ENCODE results near the gene GCNT2.

The GCNT2 gene

DNA sequence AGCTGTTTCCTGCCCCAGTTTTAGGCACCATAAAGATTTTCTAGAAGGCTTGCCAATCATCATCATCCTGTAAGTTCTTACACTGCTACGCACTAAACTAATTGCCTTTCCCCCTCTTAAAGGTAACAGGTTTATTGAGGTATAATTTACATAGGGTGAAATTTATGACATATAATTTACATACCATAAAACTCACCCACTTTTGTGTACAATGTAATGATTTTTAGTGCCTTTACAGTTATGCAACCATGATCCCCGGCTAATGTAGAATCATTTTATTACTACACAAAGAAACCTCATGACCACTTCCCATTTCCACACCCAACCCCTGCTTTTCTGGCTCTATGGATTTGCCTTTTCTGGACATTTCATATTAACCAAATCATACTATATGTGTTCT is 21.1 kb downstream of the GCNT2 start:
- no peak for DNase-seq
- no peaks in the 10 kb centered on the region for H3K4me1 ChIP-seq (ENCODE audit: control insufficient read depth, insufficient read depth, low read length, poor library complexity, severe bottlenecking)
- H3K36me3 ChIP-seq (ENCODE audit: control insufficient read depth, insufficient read depth, low read length): no peaks in the 10 kb centered on the region
- no peaks in the 10 kb centered on the region for H3K27me3 ChIP-seq (replicated peaks; ENCODE audit: control insufficient read depth, insufficient read depth, low read length, poor library complexity, severe bottlenecking)
- no peaks in the 10 kb centered on the region for H3K9me3 ChIP-seq (ENCODE audit: control insufficient read depth, low read length)
- no peak overlapping the region for H3K4me3 ChIP-seq (ENCODE audit: insufficient read depth, low read depth, low read length, poor library complexity, severe bottlenecking)
- no peak overlapping the region for H3K27ac ChIP-seq (ENCODE audit: insufficient read depth, low read length, poor library complexity, severe bottlenecking)

DNA sequence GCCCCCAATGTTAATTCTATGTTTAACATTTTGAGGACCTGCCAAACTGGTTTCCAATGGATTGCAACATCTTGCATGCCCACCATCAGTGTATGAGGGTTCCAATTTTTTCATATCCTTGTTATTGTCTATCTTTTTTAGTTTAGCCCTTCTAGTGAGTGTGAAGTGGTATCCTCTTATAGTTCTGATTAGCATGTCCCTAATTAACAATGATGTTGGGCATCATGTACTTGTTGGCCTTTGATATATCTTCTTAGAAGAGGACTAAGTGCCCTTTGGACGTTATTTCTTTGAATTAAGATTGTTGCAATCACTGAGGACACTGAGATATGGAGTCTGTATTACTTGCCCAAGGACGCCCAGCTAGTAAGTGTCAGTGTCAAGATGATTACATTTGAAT is 22.3 kb downstream of the GCNT2 start:
- no peak overlapping the region for H3K27ac ChIP-seq (ENCODE audit: insufficient read depth, low read length, poor library complexity, severe bottlenecking)
- DNase-seq: no peak
- no peaks in the 10 kb centered on the region for H3K36me3 ChIP-seq (ENCODE audit: control insufficient read depth, insufficient read depth, low read length)
- H3K4me3 ChIP-seq (ENCODE audit: insufficient read depth, low read depth, low read length, poor library complexity, severe bottlenecking): no peak overlapping the region
- no peaks in the 10 kb centered on the region for H3K9me3 ChIP-seq (ENCODE audit: control insufficient read depth, low read length)
- H3K27me3 ChIP-seq (replicated peaks; ENCODE audit: control insufficient read depth, insufficient read depth, low read length, poor library complexity, severe bottlenecking): no peaks in the 10 kb centered on the region
- H3K4me1 ChIP-seq (ENCODE audit: control insufficient read depth, insufficient read depth, low read length, poor library complexity, severe bottlenecking): no peaks in the 10 kb centered on the region

DNA sequence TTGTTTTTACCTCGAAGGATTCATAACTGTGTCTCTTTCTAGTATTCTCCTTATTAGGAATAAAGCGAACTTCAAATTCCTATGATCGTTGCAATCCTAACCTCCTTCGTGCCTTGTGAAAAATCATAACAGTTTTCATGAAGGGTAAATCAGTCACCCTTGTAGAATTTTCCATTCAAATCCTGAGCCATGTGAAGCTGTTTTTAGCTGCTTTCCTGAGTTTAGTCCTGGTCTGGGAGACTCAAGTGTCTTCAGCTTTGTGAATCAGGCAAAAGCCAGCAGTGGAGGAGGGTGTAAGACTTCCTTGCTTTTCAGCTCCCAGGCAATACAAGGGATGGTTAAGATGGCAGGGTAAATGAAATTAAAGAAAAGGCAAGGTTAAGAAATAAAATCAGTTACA is 24.3 kb downstream of the GCNT2 start:
- H3K27ac ChIP-seq (ENCODE audit: insufficient read depth, low read length, poor library complexity, severe bottlenecking): no peak overlapping the region
- no peaks in the 10 kb centered on the region for H3K4me1 ChIP-seq (ENCODE audit: control insufficient read depth, insufficient read depth, low read length, poor library complexity, severe bottlenecking)
- H3K9me3 ChIP-seq (ENCODE audit: control insufficient read depth, low read length): no peaks in the 10 kb centered on the region
- H3K36me3 ChIP-seq (ENCODE audit: control insufficient read depth, insufficient read depth, low read length): no peaks in the 10 kb centered on the region
- no peak for DNase-seq
- no peak overlapping the region for H3K4me3 ChIP-seq (ENCODE audit: insufficient read depth, low read depth, low read length, poor library complexity, severe bottlenecking)
- H3K27me3 ChIP-seq (replicated peaks; ENCODE audit: control insufficient read depth, insufficient read depth, low read length, poor library complexity, severe bottlenecking): no peaks in the 10 kb centered on the region

DNA sequence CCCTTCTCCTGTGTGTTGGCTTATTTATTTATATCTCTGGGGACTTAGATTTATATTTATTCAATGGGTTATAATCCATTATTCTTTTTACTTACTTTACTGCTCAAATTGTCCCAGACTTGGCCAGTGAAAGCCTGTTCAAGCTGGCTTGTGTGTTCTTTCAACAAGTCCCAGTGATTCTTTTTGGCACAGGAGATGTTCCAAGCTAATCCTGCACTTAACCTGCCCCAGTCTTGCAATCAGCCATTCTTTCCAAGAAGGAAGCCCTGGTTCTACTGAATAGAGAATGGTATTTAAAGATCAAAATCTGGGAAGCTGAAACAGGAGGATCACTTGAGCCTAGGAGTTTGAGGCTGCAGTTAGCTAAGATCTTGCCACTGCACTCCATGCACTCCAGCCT is 26.7 kb downstream of the GCNT2 start:
- Histone ChIP-seq H3K27me3 (replicated peaks; ENCODE audit: control insufficient read depth, insufficient read depth, low read length, poor library complexity, severe bottlenecking) (no peaks in the 10 kb centered on the region), H3K4me1 (ENCODE audit: control insufficient read depth, insufficient read depth, low read length, poor library complexity, severe bottlenecking) (no peaks in the 10 kb centered on the region), H3K27ac (ENCODE audit: insufficient read depth, low read length, poor library complexity, severe bottlenecking) (no peak overlapping the region), H3K36me3 (ENCODE audit: control insufficient read depth, insufficient read depth, low read length) (no peaks in the 10 kb centered on the region), H3K9me3 (ENCODE audit: control insufficient read depth, low read length) (no peaks in the 10 kb centered on the region), H3K4me3 (ENCODE audit: insufficient read depth, low read depth, low read length, poor library complexity, severe bottlenecking) (no peak overlapping the region)
- DNase-seq: no peak

GRCh38 chr6:10550764-10551163 is 29.6 kb downstream of the GCNT2 start:
- H3K4me1 ChIP-seq (ENCODE audit: control insufficient read depth, insufficient read depth, low read length, poor library complexity, severe bottlenecking): no peaks in the 10 kb centered on the region
- no peak for DNase-seq
- no peak overlapping the region for H3K27ac ChIP-seq (ENCODE audit: insufficient read depth, low read length, poor library complexity, severe bottlenecking)
- no peaks in the 10 kb centered on the region for H3K36me3 ChIP-seq (ENCODE audit: control insufficient read depth, insufficient read depth, low read length)
- H3K27me3 ChIP-seq (replicated peaks; ENCODE audit: control insufficient read depth, insufficient read depth, low read length, poor library complexity, severe bottlenecking): no peaks in the 10 kb centered on the region
- no peak overlapping the region for H3K4me3 ChIP-seq (ENCODE audit: insufficient read depth, low read depth, low read length, poor library complexity, severe bottlenecking)
- H3K9me3 ChIP-seq (ENCODE audit: control insufficient read depth, low read length): no peaks in the 10 kb centered on the region

DNA sequence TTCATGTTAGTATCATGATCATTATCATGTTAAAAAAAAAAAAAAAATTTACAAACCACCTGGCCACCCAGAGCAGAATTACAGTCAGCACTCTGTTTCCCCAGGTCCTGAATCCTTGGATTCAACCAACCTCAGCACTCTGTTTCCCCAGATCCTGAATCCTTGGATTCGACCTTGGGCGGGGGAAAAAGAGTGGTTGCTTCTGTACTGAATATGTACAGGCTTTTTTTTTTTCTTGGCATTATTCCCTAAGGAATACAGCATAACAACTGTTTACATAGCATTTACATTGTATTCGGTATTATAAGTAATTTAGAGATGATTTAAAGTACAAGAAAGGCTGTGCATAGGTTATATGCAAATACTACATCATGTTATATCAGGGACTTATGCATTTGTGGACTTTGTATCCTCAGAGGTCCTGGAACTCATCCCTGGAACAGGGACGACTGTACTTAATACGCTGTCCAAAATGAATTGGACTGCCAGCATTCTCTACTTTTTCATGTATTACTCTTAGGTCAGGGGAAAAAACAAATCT is 31.2 kb downstream of the GCNT2 start:
- no peaks in the 10 kb centered on the region for H3K36me3 ChIP-seq (ENCODE audit: control insufficient read depth, insufficient read depth, low read length)
- no peak for DNase-seq

GRCh38 chr6:10553871-10554270 is 32.7 kb downstream of the GCNT2 start:
- Histone ChIP-seq H3K4me1 (ENCODE audit: control insufficient read depth, insufficient read depth, low read length, poor library complexity, severe bottlenecking) (no peaks in the 10 kb centered on the region), H3K27me3 (replicated peaks; ENCODE audit: control insufficient read depth, insufficient read depth, low read length, poor library complexity, severe bottlenecking) (no peaks in the 10 kb centered on the region), H3K27ac (ENCODE audit: insufficient read depth, low read length, poor library complexity, severe bottlenecking) (no peak overlapping the region), H3K4me3 (ENCODE audit: insufficient read depth, low read depth, low read length, poor library complexity, severe bottlenecking) (no peak overlapping the region), H3K9me3 (ENCODE audit: control insufficient read depth, low read length) (no peaks in the 10 kb centered on the region), H3K36me3 (ENCODE audit: control insufficient read depth, insufficient read depth, low read length) (no peaks in the 10 kb centered on the region)
- no peak for DNase-seq

More for the DNA sequence above, 31.2 kb downstream of the GCNT2 start:
- H3K4me3 ChIP-seq (ENCODE audit: insufficient read depth, low read depth, low read length, poor library complexity, severe bottlenecking): no peak overlapping the region
- no peaks in the 10 kb centered on the region for H3K27me3 ChIP-seq (replicated peaks; ENCODE audit: control insufficient read depth, insufficient read depth, low read length, poor library complexity, severe bottlenecking)
- no peaks in the 10 kb centered on the region for H3K9me3 ChIP-seq (ENCODE audit: control insufficient read depth, low read length)
- no peak overlapping the region for H3K27ac ChIP-seq (ENCODE audit: insufficient read depth, low read length, poor library complexity, severe bottlenecking)
- no peaks in the 10 kb centered on the region for H3K4me1 ChIP-seq (ENCODE audit: control insufficient read depth, insufficient read depth, low read length, poor library complexity, severe bottlenecking)

DNA sequence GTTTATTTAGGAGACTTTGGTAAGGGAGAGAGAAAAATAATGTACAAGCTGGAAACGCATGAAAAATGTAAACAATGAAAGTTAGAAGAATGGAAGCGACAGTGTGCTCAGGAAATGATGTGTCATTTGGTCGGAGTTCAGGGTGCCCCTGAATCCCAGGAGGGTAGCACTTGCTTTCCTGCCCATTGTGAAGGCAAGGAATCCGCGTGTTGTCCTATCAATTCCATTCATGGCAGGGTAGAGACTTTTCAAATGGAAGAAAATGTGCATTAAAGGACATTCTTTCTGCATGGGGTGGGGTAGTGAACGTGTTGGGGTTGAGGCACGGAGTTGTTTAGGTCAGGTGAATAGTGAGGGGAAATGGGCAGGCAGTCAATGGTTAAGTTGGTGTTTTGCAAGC is 33.7 kb downstream of the GCNT2 start:
- Histone ChIP-seq H3K4me1 (ENCODE audit: control insufficient read depth, insufficient read depth, low read length, poor library complexity, severe bottlenecking) (no peaks in the 10 kb centered on the region), H3K9me3 (ENCODE audit: control insufficient read depth, low read length) (no peaks in the 10 kb centered on the region), H3K4me3 (ENCODE audit: insufficient read depth, low read depth, low read length, poor library complexity, severe bottlenecking) (no peak overlapping the region), H3K36me3 (ENCODE audit: control insufficient read depth, insufficient read depth, low read length) (no peaks in the 10 kb centered on the region), H3K27me3 (replicated peaks; ENCODE audit: control insufficient read depth, insufficient read depth, low read length, poor library complexity, severe bottlenecking) (no peaks in the 10 kb centered on the region), H3K27ac (ENCODE audit: insufficient read depth, low read length, poor library complexity, severe bottlenecking) (no peak overlapping the region)
- DNase-seq: no peak

DNA sequence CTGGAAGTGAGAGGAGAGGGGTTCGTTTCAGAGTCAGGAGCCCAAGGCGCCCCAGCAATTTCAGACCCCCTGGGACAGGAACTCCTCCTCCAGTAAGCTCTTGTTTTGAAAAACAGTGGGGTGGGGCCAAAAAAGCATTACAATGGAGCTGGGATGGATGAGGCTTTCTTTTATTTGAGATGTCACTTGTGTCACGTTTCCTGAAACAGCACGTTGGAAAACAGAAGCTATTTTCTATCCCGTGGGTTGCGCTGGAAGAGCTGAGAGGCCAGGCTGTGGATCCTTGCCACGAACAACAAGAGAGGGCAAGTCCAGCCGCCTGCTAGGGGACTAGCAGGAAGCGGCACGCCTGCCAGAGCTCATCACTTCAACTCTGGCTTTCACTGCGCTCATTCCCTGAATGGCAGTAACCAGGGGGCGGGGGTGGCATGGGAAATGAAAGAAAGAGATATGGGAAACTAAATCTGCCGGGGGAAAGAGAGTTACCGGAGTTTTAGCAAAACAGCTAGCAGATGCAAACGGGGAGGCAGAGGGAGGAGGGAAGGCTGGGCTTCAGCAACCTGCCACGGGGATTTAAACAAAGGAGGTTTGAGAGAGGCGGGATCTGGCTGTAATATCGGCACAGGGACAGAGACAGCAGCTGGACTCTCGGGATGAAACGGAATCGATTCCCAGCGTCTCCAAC is 34.6 kb downstream of the GCNT2 start:
- H3K4me1 ChIP-seq (ENCODE audit: control insufficient read depth, insufficient read depth, low read length, poor library complexity, severe bottlenecking): no peaks in the 10 kb centered on the region
- no peak for DNase-seq
- no peaks in the 10 kb centered on the region for H3K36me3 ChIP-seq (ENCODE audit: control insufficient read depth, insufficient read depth, low read length)
- no peaks in the 10 kb centered on the region for H3K27me3 ChIP-seq (replicated peaks; ENCODE audit: control insufficient read depth, insufficient read depth, low read length, poor library complexity, severe bottlenecking)
- H3K4me3 ChIP-seq (ENCODE audit: insufficient read depth, low read depth, low read length, poor library complexity, severe bottlenecking): no peak overlapping the region
- H3K27ac ChIP-seq (ENCODE audit: insufficient read depth, low read length, poor library complexity, severe bottlenecking): no peak overlapping the region
- no peaks in the 10 kb centered on the region for H3K9me3 ChIP-seq (ENCODE audit: control insufficient read depth, low read length)

DNA sequence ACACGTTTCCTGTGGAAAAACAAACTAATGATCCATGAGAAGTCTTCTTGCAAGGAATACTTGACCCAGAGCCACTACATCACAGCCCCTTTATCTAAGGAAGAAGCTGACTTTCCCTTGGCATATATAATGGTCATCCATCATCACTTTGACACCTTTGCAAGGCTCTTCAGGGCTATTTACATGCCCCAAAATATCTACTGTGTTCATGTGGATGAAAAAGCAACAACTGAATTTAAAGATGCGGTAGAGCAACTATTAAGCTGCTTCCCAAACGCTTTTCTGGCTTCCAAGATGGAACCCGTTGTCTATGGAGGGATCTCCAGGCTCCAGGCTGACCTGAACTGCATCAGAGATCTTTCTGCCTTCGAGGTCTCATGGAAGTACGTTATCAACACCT is 35.4 kb downstream of the GCNT2 start:
- H3K36me3 ChIP-seq (ENCODE audit: control insufficient read depth, insufficient read depth, low read length): no peaks in the 10 kb centered on the region
- no peaks in the 10 kb centered on the region for H3K4me1 ChIP-seq (ENCODE audit: control insufficient read depth, insufficient read depth, low read length, poor library complexity, severe bottlenecking)
- H3K27ac ChIP-seq (ENCODE audit: insufficient read depth, low read length, poor library complexity, severe bottlenecking): no peak overlapping the region
- DNase-seq: no peak
- H3K4me3 ChIP-seq (ENCODE audit: insufficient read depth, low read depth, low read length, poor library complexity, severe bottlenecking): no peak overlapping the region
- no peaks in the 10 kb centered on the region for H3K27me3 ChIP-seq (replicated peaks; ENCODE audit: control insufficient read depth, insufficient read depth, low read length, poor library complexity, severe bottlenecking)
- H3K9me3 ChIP-seq (ENCODE audit: control insufficient read depth, low read length): no peaks in the 10 kb centered on the region
